Endothelial cell of umbilical vein (primary cell): Measurements from ENCODE around the gene CFAP45. TPM values are rescaled to one million over a fixed set of nuclear protein-coding genes. Genes with fewer than 3 reads are reported as not detected.

Experiments
- BruUV-seq: library from RNA; stranded (reverse); fragments of 400-500 nt; replicated peaks from 2 replicates; lab custom pipeline; 2021; lab: Mats Ljungman, UMichigan
- CTCF ChIA-PET: fragments of 300-600, 350-600 bp; sonication (Branson Sonifier 250); formaldehyde crosslinking; loops from one replicate; lab custom pipeline; 2021; ENCODE audit warnings: antibody characterized with exemption, inconsistent platforms; lab: Charles Lee
- POLR2A ChIA-PET: fragments of 300-600, 350-600 bp; sonication (Branson Sonifier 250); formaldehyde crosslinking; loops from one replicate; lab custom pipeline; 2021; ENCODE audit warnings: antibody characterized with exemption, inconsistent platforms; lab: Charles Lee
- DNase-seq: peaks from one replicate; pipeline ENCODE4 v3.0.0-alpha.2; 2011; ENCODE audit warnings: low read depth, low spot score
- FAIRE-seq: peaks from 2 replicates; lab custom pipeline; 2011; peaks lifted over from hg19 to GRCh38; lab: Jason Lieb, UNC
- H2AFZ ChIP-seq: 2 replicates; pipeline ENCODE4 v1.6.0; 2012; ENCODE audit warnings: low read depth, low read length, control low read depth, inconsistent platforms
- H3K27ac ChIP-seq: 2 replicates; pipeline ENCODE4 v1.5.1; 2011; ENCODE audit warnings: low read depth, mild to moderate bottlenecking, control low read depth, low read length, moderate library complexity; ENCODE audit not compliant: insufficient read depth
- H3K27me3 ChIP-seq, 2 experiments: 2 replicates each; pipeline versions ENCODE4 v1.6.0 to v1.6.1; 2011; ENCODE audit warnings: low read length in 2 of 2, mixed read lengths in 1 of 2; ENCODE audit not compliant: control insufficient read depth in 2 of 2, insufficient read depth in 2 of 2
- H3K36me3 ChIP-seq, 2 experiments: 2 replicates in 1 of 2; 3 replicates in 1 of 2; pipeline ENCODE4 v1.5.1; 2011; ENCODE audit warnings: low read length in 2 of 2, mild to moderate bottlenecking in 1 of 2, moderate library complexity in 1 of 2; ENCODE audit not compliant: control insufficient read depth in 2 of 2, insufficient read depth in 2 of 2; ENCODE audit errors: extremely low read depth in 1 of 2
- H3K4me1 ChIP-seq: 3 replicates; pipeline ENCODE4 v1.5.1; 2011; ENCODE audit warnings: mild to moderate bottlenecking, low read length; ENCODE audit not compliant: control insufficient read depth, insufficient read depth; ENCODE audit errors: extremely low read depth
- H3K4me2 ChIP-seq: 2 replicates; pipeline ENCODE4 v1.6.1; 2011; ENCODE audit warnings: low read length, control low read depth, mixed read lengths; ENCODE audit not compliant: insufficient read depth
- H3K4me3 ChIP-seq, 3 experiments: fragments of 200-600 bp in 1 of 3; sonication (generic), shearing (Covaris generic) in 1 of 3; replicated peaks in 1 of 3; 2 replicates each; pipeline ENCODE4 v1.5.1; 2011 to 2016; ENCODE audit warnings: control low read depth in 3 of 3, low read length in 3 of 3, mild to moderate bottlenecking in 2 of 3, inconsistent platforms in 1 of 3, low read depth in 1 of 3, moderate library complexity in 1 of 3; ENCODE audit not compliant: insufficient read depth in 1 of 3
- H3K79me2 ChIP-seq: 2 replicates; pipeline ENCODE4 v1.6.0; 2012; ENCODE audit warnings: low read length, inconsistent platforms; ENCODE audit not compliant: control insufficient read depth, insufficient read depth
- H3K9ac ChIP-seq: replicated peaks from 2 replicates; pipeline ENCODE3; 2011; ENCODE audit warnings: low read length, control low read depth; ENCODE audit not compliant: insufficient read depth; ENCODE audit errors: extremely low read depth
- H3K9me1 ChIP-seq: replicated peaks from 3 replicates; pipeline ENCODE4 v1.6.0; 2011; ENCODE audit warnings: mild to moderate bottlenecking, low read length; ENCODE audit not compliant: control insufficient read depth, insufficient read depth; ENCODE audit errors: extremely low read depth
- H3K9me3 ChIP-seq: replicated peaks from 2 replicates; pipeline ENCODE4 v1.5.1; 2012; ENCODE audit warnings: low read length, inconsistent platforms; ENCODE audit not compliant: control insufficient read depth, insufficient read depth
- H4K20me1 ChIP-seq: replicated peaks from 2 replicates; pipeline ENCODE3; 2011; ENCODE audit warnings: mild to moderate bottlenecking, low read length; ENCODE audit not compliant: control insufficient read depth, insufficient read depth; ENCODE audit errors: extremely low read depth
- EZH2 ChIP-seq: IDR thresholded peaks from 2 replicates; pipeline ENCODE4 v1.6.1; 2012; ENCODE audit warnings: borderline replicate concordance, low read depth, mild to moderate bottlenecking, moderate library complexity, low read length, inconsistent platforms; ENCODE audit not compliant: severe bottlenecking
- FOS ChIP-seq: IDR thresholded peaks from 2 replicates; pipeline ENCODE4 v1.6.1; 2011; ENCODE audit warnings: mild to moderate bottlenecking, low read length, moderate library complexity, borderline replicate concordance; ENCODE audit not compliant: insufficient read depth
- JUN ChIP-seq: IDR thresholded peaks from 2 replicates; pipeline ENCODE4 v1.6.1; 2011; ENCODE audit warnings: borderline replicate concordance, low read depth; ENCODE audit not compliant: insufficient read length, insufficient read depth
- MYC ChIP-seq: IDR thresholded peaks from one replicate; pipeline ENCODE4 v1.6.1; 2011; ENCODE audit warnings: mild to moderate bottlenecking, low read depth, low read length
- POLR2A ChIP-seq: IDR thresholded peaks from 2 replicates; pipeline ENCODE4 v1.6.1; 2012; ENCODE audit warnings: low read depth, mild to moderate bottlenecking, control low read depth, low read length
- POLR2AphosphoS5 ChIP-seq: IDR thresholded peaks from 2 replicates; pipeline ENCODE4 v1.6.1; 2012; ENCODE audit warnings: low read depth, mild to moderate bottlenecking, control low read depth, low read length, moderate library complexity; ENCODE audit not compliant: insufficient read depth
- dilution Hi-C: fragments of 300-500 bp; cut with MboI; formaldehyde crosslinking; loops from one replicate; pipeline ENCODE4 v1.15.0; 2019; ENCODE audit warnings: low sequenced_read_pairs; ENCODE audit not compliant: extremely low pct_ligation_motif_present
- intact Hi-C: fragments of 100-400 bp; cut with micrococcal nuclease; formaldehyde crosslinking; loops from one replicate; pipeline ENCODE4 v1.10.0; 2022
- polyA plus RNA-seq, 4 experiments: library from polyadenylated mRNA; depleted of rRNA in 3 of 4; stranded (reverse) in 3 of 4; unstranded in 1 of 4; fragments of >200 nt; gene quantifications; 2 replicates each; pipeline versions ENCODE4 v1.2.1 to v1.2.3, GENCODE V29; 2011 to 2012; ENCODE audit warnings: missing spikeins in 1 of 4
- total RNA-seq: library from RNA; stranded (reverse); gene quantifications from 2 replicates; pipeline ENCODE4 v1.2.3, GENCODE V29; 2021
- TF ChIP-seq, protein P1 (sequence below), 2 donors: IDR thresholded peaks; 1 replicate in 1 of 2; 2 replicates in 1 of 2; pipeline ENCODE4 v1.5.1; 2011; ENCODE audit warnings: low read length in 2 of 2, mild to moderate bottlenecking in 2 of 2, moderate library complexity in 2 of 2, control low read depth in 1 of 2, inconsistent platforms in 1 of 2, low read depth in 1 of 2; ENCODE audit not compliant: insufficient read depth in 1 of 2; ENCODE audit errors: extremely low read depth in 1 of 2
- TF ChIP-seq, protein P2 (sequence below): IDR thresholded peaks from 2 replicates; pipeline ENCODE4 v1.6.1; 2011; ENCODE audit not compliant: insufficient read depth, insufficient read length

CFAP45 gene
- total and polyA plus RNA-seq, 2 donors (not counting 3 experiments of a cell fraction or from before 2014, with no cell fraction given), result 0.25 to 2.5 TPM

DNA sequence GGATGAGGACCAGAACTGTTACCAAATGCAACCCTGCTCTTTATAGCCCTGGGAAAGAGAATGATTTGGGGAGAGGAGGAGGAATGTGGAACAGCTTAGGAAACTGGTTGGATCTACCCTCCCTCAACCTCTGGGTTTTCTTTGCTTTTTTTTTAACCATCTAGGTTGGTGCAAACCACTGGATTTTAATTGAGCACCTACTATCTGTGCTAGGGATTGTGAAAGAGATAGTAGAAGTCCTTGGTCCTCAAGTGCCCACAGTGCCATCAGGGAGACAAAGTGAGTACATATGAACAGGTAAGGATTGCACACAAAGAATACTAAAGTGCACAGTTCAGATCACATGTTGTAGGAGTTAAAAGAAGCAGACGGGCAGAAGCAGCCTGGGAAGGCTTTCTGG is 20.7 kb upstream of the CFAP45 start:
- Histone ChIP-seq H4K20me1 (no peaks in the 10 kb centered on the region), H3K27me3 (no peaks in the 10 kb centered on the region), H2AFZ (no peak overlapping the region), H3K4me2 (no peak overlapping the region), H3K27ac (no peak overlapping the region), H3K79me2 (peaks cover 62% of the 10 kb centered on the region), H3K9me3 (no peaks in the 10 kb centered on the region), H3K4me3 (no peak overlapping the region), H3K9ac (no peak overlapping the region), H3K9me1 (no peaks in the 10 kb centered on the region), H3K36me3 (peaks cover 13 to 27% of the 10 kb centered on the region in 2 experiments), H3K4me1 (peaks cover 38% of the 10 kb centered on the region)
- dilution Hi-C loops (no loop called here), intact Hi-C loops (loop anchor here (5.0 to 10.0 kb wide), 4 partner anchors 268 to 1906 kb away; no protein-coding TSS in a partner anchor)
- TF ChIP-seq POLR2AphosphoS5, result no peak
- TF ChIP-seq FOS, result no peak
- TF ChIP-seq, protein P1, sequence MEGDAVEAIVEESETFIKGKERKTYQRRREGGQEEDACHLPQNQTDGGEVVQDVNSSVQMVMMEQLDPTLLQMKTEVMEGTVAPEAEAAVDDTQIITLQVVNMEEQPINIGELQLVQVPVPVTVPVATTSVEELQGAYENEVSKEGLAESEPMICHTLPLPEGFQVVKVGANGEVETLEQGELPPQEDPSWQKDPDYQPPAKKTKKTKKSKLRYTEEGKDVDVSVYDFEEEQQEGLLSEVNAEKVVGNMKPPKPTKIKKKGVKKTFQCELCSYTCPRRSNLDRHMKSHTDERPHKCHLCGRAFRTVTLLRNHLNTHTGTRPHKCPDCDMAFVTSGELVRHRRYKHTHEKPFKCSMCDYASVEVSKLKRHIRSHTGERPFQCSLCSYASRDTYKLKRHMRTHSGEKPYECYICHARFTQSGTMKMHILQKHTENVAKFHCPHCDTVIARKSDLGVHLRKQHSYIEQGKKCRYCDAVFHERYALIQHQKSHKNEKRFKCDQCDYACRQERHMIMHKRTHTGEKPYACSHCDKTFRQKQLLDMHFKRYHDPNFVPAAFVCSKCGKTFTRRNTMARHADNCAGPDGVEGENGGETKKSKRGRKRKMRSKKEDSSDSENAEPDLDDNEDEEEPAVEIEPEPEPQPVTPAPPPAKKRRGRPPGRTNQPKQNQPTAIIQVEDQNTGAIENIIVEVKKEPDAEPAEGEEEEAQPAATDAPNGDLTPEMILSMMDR (IDR thresholded peaks at IDR 0.05; ENCODE audit: extremely low read depth in 1 of 2, insufficient read depth in 1 of 2, low read depth in 1 of 2, low read length in 2 of 2), result no peak
- no peak for TF ChIP-seq POLR2A
- TF ChIP-seq EZH2, result no peak
- TF ChIP-seq, protein P2, sequence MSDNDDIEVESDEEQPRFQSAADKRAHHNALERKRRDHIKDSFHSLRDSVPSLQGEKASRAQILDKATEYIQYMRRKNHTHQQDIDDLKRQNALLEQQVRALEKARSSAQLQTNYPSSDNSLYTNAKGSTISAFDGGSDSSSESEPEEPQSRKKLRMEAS, result no peak
- TF ChIP-seq MYC, result no peak
- no peak for TF ChIP-seq JUN
- BruUV-seq, result no TSS peak
- DNase-seq, result no peak
- ChIA-PET POLR2A (no interaction called here), CTCF (interaction anchor here (1.1 to 7.5 kb wide), 2 partner anchors 29 to 86 kb away, joined by 3 to 71 read pairs; no protein-coding TSS in a partner anchor)
- no peak for FAIRE-seq
